Raji (cell line): ENCODE data around the gene ERLEC1.

Experiments
- POLR2A ChIP-seq: IDR thresholded peaks from 2 replicates; pipeline ENCODE4 v1.6.1; 2011; ENCODE audit warnings: low read depth, low read length, control low read depth; ENCODE audit not compliant: insufficient read depth

Gene ERLEC1

GRCh38 chr2:53769318-53769945, 17.4 kb upstream of the ERLEC1 start:
- TF ChIP-seq POLR2A = no peak

GRCh38 chr2:53770264-53770663, 16.6 kb upstream of the ERLEC1 start:
- no peak for TF ChIP-seq POLR2A

GRCh38 chr2:53777134-53777533, 9.7 kb upstream of the ERLEC1 start:
- TF ChIP-seq POLR2A = no peak

- no peak for TF ChIP-seq POLR2A
These were observed 8.2 kb upstream of the ERLEC1 start for GRCh38 chr2:53778536-53779162.

- TF ChIP-seq POLR2A = no peak
These were observed 6.8 kb upstream of the ERLEC1 start for GRCh38 chr2:53780056-53780455.

GRCh38 chr2:53782676-53783075, 4.2 kb upstream of the ERLEC1 start:
- TF ChIP-seq POLR2A = no peak

GRCh38 chr2:53784436-53784835, 2.4 kb upstream of the ERLEC1 start:
- no peak for TF ChIP-seq POLR2A

GRCh38 chr2:53785366-53785765, 1.5 kb upstream of the ERLEC1 start:
- no peak for TF ChIP-seq POLR2A

- TF ChIP-seq POLR2A = no peak
These were observed 516 bp upstream of the ERLEC1 start for GRCh38 chr2:53786352-53786704.

GRCh38 chr2:53787614-53788289, 908 bp downstream of the ERLEC1 start:
- TF ChIP-seq POLR2A = no peak

GRCh38 chr2:53793261-53793660, 6.4 kb downstream of the ERLEC1 start:
- no peak for TF ChIP-seq POLR2A

- no peak for TF ChIP-seq POLR2A
These were observed 7.0 kb downstream of the ERLEC1 start for GRCh38 chr2:53793821-53794220.

GRCh38 chr2:53801547-53801946, 14.7 kb downstream of the ERLEC1 start:
- TF ChIP-seq POLR2A = no peak

- TF ChIP-seq POLR2A = no peak
These were observed 15.8 kb downstream of the ERLEC1 start for GRCh38 chr2:53802617-53803151.

GRCh38 chr2:53811601-53812000, 24.8 kb downstream of the ERLEC1 start:
- no peak for TF ChIP-seq POLR2A

- TF ChIP-seq POLR2A = no peak
These were observed 26.3 kb downstream of the ERLEC1 start for GRCh38 chr2:53813151-53813550.
